CD4-positive, alpha-beta T cell treated with Interleukin-15 for 4 hours (primary cell): ENCODE results near the gene PDZK1IP1.
"Not testable (repeated sequence)": the region's sequence is repeated elsewhere in the genome, so short reads cannot be mapped to it uniquely, and the experiment has no call there.

Source experiments
- DNase-seq: peaks from one replicate; pipeline ENCODE4 v3.0.0-alpha.2; 2020; ENCODE audit warnings: low spot score

PDZK1IP1 gene

DNA sequence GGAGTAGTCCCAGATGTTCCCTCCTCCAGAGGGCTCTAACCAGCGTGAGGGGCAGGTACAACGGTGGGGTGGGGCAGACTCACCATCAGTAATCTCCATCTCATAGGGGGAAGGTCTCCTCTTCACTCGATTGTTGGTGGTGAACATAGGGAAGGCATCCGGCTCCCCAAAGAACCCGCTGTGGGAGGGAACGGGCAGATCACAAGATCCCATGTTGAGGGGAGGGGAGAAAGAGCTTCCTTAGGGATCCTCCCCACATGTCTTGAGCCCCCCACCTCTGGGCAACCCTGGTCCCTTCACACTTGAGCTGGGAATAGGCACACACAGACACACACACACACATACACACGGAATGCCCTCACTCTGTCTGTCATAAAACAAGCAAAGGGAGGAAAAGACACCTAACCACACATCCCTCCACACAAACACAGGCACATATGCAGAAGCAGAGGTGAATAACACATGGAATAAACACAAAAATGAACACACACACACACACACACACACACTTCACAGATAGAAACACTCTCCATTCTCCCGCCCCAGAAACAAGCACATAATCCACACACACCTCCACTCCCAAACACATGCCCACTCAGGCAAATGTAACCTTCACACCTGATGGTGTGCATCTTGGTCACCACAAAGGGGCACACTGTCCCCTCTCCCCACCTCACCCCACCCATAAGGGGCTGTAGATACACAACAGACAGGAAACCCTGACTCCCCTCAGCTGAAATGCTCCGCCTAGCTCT, 34.3 kb upstream of the PDZK1IP1 start:
- no peak for DNase-seq

DNA sequence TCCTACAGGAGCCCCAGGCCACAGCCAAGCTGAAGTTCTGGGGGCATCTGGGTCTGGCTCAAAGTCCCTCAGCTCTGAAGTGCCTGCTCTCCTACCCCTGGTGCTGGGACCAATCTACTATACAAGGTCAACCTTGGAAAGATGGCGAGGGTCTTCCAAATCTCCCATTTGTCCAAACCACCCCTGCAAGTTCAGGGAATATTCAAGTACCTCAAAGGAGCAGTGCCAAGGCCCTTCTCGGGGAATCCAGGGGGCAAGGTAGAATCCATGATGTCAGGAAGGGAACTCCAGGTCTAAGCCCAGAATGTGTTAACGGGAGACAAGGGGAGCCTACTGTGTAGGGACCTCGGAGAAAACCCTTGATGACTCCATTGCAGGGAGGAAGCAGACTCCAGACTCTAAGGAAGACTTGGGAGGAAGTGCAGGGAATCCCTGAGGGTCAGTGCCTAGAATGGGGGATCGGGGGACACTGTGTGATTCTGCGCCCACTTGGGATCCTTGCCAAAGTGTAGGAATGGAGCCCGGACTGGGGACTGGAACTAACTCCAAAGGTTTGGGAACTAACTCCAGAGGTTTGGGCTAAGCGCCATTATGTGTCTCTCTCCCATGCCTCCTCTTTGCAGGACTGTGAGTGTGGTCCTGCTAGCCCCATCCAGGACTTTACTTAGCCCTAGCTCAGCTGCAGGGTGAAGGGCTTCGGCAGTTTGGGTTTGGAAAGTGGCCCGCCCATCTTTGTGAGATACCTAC, 33.5 kb upstream of the PDZK1IP1 start:
- DNase-seq, result no peak

DNA sequence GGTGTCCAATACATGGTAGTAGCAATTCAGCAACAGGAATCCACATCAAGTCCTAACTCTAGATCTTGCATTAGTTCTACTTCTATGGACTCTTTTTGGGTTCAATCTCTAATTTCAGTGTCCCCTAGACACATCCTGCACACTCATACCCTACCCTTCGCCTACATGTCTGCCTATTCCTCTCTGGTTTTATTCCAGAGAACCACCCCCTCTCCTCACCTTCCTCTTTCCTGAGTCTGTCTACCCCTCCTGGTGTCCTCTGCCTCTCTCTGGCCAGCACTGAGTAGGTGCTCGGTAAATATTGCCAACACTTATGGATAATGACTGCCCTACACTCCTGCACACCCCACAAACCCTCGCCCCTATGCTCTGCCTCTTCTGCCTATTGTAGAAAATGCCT, 32.6 kb upstream of the PDZK1IP1 start:
- no peak for DNase-seq

DNA sequence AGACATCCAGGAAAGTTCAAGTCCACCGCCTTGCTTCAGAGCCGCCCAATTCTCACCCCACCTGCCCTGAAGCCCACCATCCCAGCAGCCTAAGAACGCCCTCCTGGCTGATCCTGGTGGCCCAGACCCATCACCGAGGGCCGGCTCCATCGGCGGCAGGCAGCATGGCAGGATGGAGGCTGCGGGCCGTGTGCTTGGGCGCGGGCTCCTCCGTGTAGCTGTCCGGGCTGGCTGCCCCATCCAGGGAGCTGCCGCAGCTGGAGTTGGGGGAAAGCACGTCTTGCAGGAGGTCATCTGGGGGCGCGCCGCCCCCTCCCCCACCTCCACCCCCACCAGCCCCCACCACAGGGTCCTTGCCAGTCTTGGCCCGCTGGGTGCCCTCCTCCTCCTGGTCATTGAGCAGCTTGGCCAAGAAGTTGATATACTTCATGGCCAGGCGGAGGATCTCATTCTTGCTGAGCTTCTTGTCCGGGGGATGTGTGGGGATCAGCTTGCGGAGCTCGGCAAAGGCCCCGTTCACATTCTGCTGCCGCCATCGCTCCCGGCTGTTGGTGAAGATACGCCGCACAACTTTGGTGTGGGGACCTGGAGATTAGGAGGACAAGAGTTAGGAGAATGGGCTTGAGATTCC, 29.9 kb upstream of the PDZK1IP1 start:
- no peak for DNase-seq

DNA sequence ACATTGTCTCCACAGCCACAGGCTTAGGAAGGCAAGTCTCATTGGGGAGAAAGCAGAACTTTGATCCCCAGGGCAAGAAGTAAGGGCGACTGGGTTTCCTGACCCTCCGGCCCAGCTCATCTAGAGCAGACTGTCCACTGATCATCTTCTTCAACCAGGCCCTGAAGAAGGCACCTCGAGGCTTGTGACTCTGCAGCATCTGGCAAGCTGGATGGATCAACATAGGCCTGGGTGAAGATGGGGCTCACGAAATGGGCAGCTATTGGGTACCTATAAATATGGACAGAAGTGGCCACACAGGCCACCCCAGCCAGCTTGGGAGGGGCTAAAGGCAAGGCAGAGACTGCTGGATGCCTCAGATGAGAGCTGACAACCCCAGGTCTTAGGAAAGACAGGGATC, 29.2 kb upstream of the PDZK1IP1 start:
- no peak for DNase-seq

DNA sequence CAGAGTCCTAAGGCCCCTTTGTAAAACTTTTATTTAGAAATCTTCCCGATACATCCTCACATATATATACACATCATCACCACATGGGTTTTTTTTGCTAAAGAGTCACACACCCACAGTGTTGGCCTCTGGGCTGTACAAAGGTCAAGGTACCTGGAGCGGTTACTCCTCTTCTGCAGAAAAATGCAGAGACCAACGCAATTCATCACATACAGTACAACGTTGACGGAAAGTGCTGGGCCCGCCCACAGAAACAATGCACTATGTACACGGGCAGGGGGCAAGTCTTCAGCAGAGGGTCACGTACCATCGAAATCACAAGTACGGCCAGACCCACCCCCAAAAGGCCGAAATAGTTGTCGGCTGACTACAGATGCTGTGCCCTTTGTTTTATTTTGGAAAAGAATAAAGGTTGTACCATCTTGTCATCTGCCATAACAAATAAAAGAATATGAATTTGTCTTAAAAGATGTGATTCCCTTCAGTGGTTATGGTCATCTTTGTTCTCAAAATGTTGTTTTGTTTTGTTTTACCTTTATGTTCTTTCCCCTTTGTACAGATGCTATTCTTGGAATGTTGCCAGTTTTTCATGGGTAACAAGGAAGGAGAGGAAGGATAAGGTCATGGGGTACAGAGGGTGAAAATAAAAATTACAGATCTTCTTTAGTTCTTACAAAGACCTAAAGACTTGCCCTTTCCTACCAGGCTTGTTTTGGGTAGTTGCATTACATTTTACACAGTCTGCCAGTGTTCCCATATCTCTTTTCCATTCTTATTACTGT, 26.6 kb upstream of the PDZK1IP1 start:
- DNase-seq, result no peak

DNA sequence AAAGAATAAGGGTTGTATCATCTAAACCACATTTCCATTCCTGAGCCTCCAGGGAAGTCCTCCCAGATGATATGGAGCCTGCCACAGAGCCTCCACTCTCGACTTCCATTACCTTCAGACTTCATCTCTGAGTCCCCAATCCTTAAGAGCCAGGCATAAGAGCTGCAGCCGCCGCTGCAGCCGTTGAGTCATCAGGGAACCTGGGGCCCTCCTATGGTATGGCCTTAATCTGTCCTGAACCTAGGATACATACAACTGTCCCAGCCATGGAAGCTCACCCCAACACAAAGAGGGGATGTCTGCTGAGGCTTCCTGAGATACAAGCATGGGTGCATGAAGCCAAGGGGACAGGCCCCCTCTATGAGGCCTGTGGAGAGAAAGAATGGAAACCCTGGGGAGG, 25.9 kb upstream of the PDZK1IP1 start:
- DNase-seq, result no peak

DNA sequence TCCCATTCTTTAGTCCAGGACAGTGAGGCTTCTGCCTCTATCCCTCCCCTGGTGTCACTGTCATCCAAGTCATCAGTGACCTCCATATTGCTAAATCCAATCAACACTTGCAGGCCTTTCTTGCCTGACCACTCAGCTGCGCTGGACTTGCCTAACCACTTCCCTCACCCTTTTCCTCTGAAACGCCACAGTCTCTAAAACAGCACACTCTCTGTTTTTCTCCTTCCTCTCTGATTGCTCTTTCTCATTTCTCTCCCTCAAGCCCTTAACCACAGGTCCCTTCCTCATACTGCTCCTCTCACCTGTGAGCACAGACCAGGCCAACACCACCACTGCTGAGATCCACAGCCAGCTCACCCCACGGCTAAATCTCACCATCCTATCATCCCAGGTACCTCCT, 24.7 kb upstream of the PDZK1IP1 start:
- DNase-seq, result no peak

DNA sequence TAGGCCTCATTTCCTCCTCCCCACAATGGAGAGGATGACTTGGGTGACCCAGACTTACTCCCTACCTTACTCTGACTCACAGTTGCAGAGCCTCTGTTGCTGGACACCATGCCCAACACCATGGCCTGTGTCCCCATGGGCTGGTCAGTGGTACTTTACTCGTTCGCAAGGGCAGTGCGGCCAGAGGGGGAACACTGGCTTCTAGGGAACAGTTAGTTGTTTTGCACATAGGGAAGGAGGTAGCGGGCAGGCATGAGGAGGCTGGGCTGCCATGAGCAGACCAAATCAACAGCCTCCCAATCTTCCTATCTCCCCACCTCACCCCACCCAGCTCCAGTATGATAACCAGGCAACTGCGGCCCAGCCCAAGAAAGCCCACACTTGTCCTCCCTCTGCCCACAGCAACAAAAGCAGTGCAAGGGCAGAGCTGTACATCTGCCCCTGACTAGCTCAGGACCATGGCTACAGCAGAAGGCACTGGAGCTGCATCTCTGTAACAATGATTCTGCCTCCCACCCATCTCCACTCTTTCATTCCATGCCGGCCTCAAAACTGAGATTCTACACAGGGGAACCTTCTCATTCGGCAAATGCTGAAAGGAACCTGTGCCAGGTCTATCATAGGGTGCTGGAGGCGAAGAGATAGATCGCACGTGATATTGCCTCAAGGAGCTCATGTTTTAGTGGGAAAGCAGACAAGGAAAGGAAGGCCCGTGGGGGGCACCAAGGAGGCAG, 23.6 kb upstream of the PDZK1IP1 start:
- DNase-seq, result no peak

DNA sequence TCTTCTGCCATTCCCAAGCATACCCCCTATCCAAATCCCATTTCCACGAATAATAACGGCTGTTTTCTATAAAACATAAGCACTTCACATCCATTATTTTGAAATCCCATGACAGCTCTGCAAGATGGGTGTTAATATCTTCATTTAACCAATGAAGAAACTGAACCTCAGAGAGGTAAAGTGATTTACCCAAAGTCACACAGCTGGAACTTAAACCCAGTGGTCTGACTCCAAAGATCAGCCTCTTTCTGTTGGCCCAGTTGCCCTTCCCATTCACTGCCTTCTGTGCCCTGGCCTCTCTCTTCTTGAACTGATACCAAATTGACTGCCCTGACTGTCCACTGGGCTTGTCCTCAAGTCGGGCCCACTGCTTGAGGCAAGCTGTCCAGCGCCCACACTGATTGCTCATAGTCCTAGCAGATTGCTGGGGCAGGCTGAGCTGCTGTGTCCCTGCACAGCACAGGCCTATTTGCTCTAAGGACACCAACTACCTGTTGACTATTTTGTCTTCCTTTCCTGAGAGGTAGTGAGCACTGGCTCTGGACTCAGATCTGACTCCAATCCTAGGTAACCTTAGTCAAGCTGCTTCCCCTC, 22.9 kb upstream of the PDZK1IP1 start:
- DNase-seq, result no peak

DNA sequence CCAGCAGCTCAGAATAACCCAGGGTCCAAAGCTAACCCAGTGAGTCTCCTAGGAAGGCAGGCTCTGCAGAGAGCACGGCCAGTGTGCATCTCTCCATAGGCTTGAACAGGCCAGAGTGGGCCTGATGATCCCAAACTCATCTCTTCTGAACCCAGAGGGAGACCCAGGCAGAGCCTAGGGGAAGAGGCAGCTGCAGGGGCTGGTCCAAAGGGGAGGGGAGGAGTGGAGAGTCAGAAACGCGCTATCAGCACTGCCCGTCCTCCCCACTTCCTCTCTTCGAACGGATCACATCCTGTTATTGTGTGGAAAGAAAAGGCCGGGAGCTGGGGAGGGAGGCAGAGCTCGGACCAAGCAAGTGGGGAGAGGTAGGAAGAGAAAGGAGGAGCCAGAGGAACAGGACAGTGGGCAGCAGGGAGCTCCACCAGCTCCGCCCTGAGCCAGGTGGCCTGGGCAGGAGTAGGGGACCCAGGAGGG, 22.0 kb upstream of the PDZK1IP1 start:
- DNase-seq, result no peak

DNA sequence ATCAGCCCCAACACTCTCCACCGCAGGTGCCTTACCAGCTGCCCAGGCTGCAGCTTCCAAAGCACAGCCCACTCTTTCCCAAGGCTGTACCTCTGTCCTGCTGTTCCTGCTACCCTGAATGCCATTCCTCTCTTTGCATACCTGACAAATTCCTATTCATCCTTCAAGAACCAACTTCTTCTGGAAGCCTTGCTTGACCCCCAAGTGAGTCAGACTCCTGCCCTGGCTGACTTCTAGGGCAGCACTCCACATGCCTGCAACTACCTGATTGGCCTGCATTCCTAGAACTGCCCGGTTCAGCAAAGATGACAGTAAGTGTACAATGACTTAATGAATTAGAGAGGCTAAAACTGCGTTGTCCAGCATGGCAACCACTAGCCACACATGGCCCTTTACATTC, 20.8 kb upstream of the PDZK1IP1 start:
- no peak for DNase-seq

DNA sequence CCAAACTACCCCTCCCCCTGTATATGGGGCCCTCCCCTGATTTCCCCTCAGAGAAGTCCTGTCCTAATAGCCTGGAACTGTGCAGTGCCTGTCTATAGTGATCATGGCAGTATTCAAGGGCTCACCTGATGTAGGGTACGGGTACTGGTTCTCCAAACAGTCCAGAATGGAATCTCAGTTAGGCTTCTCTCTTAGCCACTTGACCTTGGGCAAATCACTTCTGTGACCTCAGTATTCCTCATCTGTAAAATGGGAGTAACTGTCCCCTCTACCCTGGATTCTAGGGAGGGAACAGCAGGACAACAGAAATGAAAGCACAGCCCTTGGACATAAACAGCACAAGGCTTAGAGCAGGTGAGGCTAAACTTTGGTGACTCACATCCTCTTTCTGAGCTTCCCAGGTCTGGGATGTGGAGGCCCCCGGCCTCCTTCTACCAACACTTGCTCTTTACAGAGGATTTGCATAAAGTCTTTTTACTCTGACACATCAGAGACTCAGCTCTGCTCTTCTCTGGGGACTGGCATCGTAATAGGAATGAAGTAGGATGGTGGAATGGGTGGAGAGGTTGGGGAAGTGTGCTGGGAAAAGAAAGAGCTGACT, 20.0 kb upstream of the PDZK1IP1 start:
- DNase-seq, result no peak

DNA sequence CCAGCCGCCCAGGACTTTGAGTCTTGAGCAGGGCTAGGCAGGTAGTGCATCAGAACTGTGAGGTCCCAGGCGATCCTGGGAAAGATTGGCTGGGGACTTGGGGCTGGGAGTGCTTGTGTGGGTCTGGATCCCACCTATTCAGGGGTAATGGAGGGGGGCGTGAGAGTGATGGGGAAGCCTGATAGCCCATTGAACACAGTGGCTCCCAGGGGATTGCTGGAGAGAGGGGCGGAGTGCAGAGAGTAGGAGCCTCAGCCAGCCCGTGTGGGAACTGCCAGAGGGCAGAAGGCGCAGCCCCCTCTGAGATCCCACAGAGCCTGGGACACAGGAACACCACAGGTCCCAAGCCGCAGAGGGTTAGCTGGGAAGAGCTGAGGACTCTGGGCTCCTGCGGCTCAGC, 19.3 kb upstream of the PDZK1IP1 start:
- no peak for DNase-seq

DNA sequence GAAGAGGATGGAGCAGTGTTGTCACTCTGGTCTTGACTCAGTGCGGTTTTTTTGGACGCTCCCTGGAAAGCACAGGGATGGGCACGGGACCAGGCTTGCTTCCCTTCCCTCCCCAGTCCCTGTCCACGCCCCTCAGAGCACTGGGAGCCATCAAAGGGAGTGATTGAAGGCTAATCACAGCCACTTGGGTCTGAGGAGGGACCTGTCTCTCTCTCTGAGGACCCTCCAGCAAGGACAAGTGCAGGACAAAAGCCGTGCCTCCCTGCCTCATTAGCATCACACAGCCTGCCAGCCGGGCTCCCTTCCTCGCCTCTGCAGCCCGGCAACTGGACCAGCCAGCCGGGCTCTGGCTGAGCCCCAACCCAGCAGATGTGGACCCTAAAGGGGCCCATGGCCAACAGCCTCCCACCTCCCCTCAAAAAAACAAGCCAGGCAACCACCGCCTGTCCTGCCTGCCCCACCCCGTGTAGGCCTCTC, 18.6 kb upstream of the PDZK1IP1 start:
- no peak for DNase-seq

DNA sequence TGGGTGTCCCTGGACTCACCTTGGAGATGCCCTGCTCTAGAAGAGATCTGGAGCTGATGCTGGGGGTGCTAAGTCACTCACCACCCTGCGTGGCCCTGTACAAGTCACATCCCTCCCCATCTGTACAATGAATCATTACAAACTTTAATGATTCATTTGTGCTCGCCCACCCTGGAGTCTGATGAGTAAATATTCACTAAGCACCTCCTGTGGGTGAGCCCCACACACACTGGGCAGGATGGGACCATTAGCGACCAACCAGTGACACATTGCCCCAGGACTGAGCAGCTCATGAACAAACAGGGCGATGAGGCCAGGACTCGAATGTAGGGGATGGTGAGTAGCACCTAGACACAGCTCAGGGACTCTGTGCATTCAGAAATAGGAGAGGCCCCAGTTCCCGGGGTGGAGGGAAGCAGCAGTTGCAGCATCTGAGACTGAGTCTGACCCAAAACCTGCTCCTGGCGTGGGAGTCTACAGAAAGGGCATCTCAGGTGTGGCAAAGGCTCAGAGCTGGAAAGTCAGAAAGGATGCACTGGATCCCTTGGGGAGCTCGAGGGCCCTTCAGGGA, 18.1 kb upstream of the PDZK1IP1 start:
- DNase-seq, result no peak

DNA sequence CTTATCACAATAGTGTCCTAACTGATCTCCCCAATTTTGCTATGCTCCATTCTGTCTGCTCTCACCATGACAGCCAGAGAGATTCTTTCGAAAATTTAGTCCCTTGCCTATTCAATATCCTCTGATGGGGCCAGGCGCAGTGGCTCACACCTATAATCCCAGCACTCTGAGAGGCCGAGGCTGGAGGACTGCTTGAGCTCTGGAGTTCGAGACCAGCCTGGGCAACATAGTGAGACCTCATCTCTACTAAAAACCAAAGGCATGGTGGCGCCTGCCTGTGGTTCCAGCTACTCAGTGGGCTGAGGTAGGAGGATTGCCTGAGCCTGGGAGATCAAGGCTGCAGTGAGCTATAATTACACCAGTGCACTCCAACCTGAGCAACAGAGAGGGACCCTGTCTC, 16.1 kb upstream of the PDZK1IP1 start:
- no peak for DNase-seq

DNA sequence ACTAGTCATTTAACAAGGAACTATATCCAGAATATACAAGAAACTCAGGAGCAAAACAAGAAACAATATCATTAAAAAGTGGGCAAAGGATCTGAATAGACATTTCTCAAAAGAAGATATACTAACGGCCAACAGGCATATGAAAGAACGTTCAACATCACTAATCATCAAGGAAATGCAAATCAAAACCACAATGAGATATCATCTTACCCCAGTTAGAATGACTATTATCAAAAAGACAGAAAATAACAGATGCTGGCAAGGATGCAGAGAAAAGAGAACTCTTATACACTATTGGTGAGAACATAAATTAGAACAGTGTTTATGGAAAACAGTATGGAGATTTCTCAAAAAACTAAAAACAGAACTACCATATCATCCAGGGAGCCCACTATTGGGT, 13.7 kb upstream of the PDZK1IP1 start:
- DNase-seq, result not testable (repeated sequence)

DNA sequence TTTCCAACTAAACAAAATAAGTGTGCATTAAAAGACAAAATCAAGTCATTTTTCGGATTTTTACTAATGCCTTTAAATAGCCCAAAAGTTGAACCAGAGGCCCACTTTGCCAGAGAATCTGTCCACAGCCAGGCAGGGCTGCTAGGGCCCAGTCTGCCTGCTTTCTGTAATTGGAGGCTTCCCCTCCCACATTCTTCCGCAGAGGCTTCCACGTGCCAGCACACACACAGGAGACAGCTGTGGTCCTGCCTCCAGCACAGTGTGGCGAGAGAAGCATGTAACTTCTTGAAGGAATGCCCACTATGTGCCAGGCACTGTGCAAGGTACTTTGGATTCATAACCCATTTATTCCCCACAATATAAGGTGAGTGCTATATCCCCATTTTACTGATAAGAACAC, 11.3 kb upstream of the PDZK1IP1 start:
- no peak for DNase-seq

DNA sequence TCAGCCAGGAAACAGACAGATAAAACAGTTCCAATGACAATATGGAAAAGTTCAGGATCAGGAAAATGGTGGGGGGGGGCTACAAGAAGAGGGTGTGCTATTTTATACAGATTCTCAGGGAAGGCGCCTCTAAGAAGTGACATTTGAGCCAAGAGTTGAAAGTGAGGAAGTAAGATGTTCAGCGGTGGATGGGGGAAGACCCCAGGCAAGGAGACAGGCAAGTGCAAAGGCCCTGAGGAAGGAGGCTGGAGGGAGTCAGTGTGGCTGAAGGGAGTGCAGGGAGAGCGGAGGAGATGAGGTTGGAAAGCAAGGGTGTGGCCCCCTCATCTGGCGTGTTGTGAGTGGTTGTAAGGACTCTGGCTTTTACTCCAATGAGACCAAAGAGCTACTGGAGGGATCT, 8.4 kb upstream of the PDZK1IP1 start:
- DNase-seq, result no peak
